Activated CD4-positive, alpha-beta T cell treated with anti-CD3 and anti-CD28 coated beads, Interleukin-2, Interleukin-6, amounts not matched to agents 100 ng/mL and 50 ng/mL, durations not matched to agents 16 hours and 8 hours (primary cell): ENCODE data around the gene FKBP10.
"Not testable (repeated sequence)": the region's sequence is repeated elsewhere in the genome, so short reads cannot be mapped to it uniquely, and the experiment has no call there.

ENCODE experiments used
- DNase-seq: peaks from one replicate; pipeline ENCODE4 v3.0.0-alpha.2; 2020

Gene FKBP10

GRCh38 chr17:41812381-41813151 is at the start of gene FKBP10:
TSS of gene FKBP10 (plus strand) at chr17:41813004. CDS start at chr17:41813035, 31 bp downstream.
- DNase-seq = no peak

GRCh38 chr17:41763327-41763726 is 49.5 kb upstream of the FKBP10 start:
- no peak for DNase-seq

GRCh38 chr17:41766135-41766534 is 46.7 kb upstream of the FKBP10 start:
- no peak for DNase-seq

GRCh38 chr17:41767324-41768042 is 45.3 kb upstream of the FKBP10 start:
- DNase-seq = no peak

- DNase-seq = no peak
Observed at GRCh38 chr17:41768682-41769288, 44.0 kb upstream of the FKBP10 start.

GRCh38 chr17:41769346-41769862 is 43.4 kb upstream of the FKBP10 start:
- DNase-seq = no peak

GRCh38 chr17:41769985-41770384 is 42.8 kb upstream of the FKBP10 start:
- no peak for DNase-seq

GRCh38 chr17:41771389-41772206 is 41.2 kb upstream of the FKBP10 start:
- DNase-seq = no peak

GRCh38 chr17:41772218-41772585 is 40.6 kb upstream of the FKBP10 start:
- no peak for DNase-seq

- DNase-seq = no peak
Observed at GRCh38 chr17:41772586-41773189, 40.1 kb upstream of the FKBP10 start.

GRCh38 chr17:41773190-41773588 is 39.6 kb upstream of the FKBP10 start:
- DNase-seq = no peak

- no peak for DNase-seq
Observed at GRCh38 chr17:41773731-41774193, 39.0 kb upstream of the FKBP10 start.

- DNase-seq = no peak
Observed at GRCh38 chr17:41775394-41776226, 37.2 kb upstream of the FKBP10 start.

- DNase-seq = not testable (repeated sequence)
Observed at GRCh38 chr17:41776262-41776900, 36.4 kb upstream of the FKBP10 start.

GRCh38 chr17:41777157-41777573 is 35.6 kb upstream of the FKBP10 start:
- no peak for DNase-seq

- no peak for DNase-seq
Observed at GRCh38 chr17:41777574-41778188, 35.1 kb upstream of the FKBP10 start.

GRCh38 chr17:41779954-41780353 is 32.9 kb upstream of the FKBP10 start:
- no peak for DNase-seq

- no peak for DNase-seq
Observed at GRCh38 chr17:41781404-41782110, 31.2 kb upstream of the FKBP10 start.

GRCh38 chr17:41782142-41782541 is 30.7 kb upstream of the FKBP10 start:
- DNase-seq = no peak
